HepG2 (cell line): ENCODE measurements around the gene TMEM250. TPM values are rescaled to one million over a fixed set of nuclear protein-coding genes. Genes with fewer than 3 reads are reported as not detected.

Source experiments
- ATF5 ChIP-seq: sonication (generic); formaldehyde crosslinking; IDR thresholded peaks from 2 replicates; pipeline ENCODE4 v1.4.0; 2020; ENCODE audit warnings: mild to moderate bottlenecking, low read depth, missing genetic modification reagents
- CEBPG ChIP-seq: IDR thresholded peaks from 2 replicates; pipeline ENCODE4 v1.6.1; 2016
- DNMT1 ChIP-seq: sonication (generic); formaldehyde crosslinking; IDR thresholded peaks from 2 replicates; pipeline ENCODE4 v1.5.1; 2020; ENCODE audit warnings: mild to moderate bottlenecking, missing genetic modification reagents
- ETV5 ChIP-seq: IDR thresholded peaks from 2 replicates; pipeline ENCODE4 v1.6.1; 2018; ENCODE audit warnings: missing biosample characterization, missing genetic modification reagents, inconsistent platforms, borderline replicate concordance
- HDAC6 ChIP-seq: fragments of 200-600 bp; sonication (generic); IDR thresholded peaks from 2 replicates; pipeline ENCODE4 v1.7.0; 2017; ENCODE audit warnings: mild to moderate bottlenecking, antibody characterized with exemption, low read length, low read depth
- HES4 ChIP-seq: sonication (generic); formaldehyde crosslinking; IDR thresholded peaks from 2 replicates; pipeline ENCODE4 v1.9.0; 2021; ENCODE audit warnings: mild to moderate bottlenecking, missing genetic modification reagents, borderline replicate concordance
- KAT2B ChIP-seq: fragments of 150-350 bp; IDR thresholded peaks from 2 replicates; pipeline ENCODE4 v1.6.1; 2014; ENCODE audit warnings: low read depth, low read length, borderline replicate concordance
- MTF2 ChIP-seq: sonication (generic); formaldehyde crosslinking; IDR thresholded peaks from 2 replicates; pipeline ENCODE4 v1.5.0; 2020; ENCODE audit warnings: missing genetic modification reagents, borderline replicate concordance
- NAIF1 ChIP-seq: sonication (generic); formaldehyde crosslinking; IDR thresholded peaks from 2 replicates; pipeline ENCODE4 v1.5.0; 2020; ENCODE audit warnings: mild to moderate bottlenecking, missing genetic modification reagents, borderline replicate concordance
- NFE2L1 ChIP-seq: sonication (generic); formaldehyde crosslinking; IDR thresholded peaks from 2 replicates; pipeline ENCODE4 v1.4.0; 2020; ENCODE audit warnings: missing genetic modification reagents, mild to moderate bottlenecking, borderline replicate concordance
- PBX2 ChIP-seq: IDR thresholded peaks from 2 replicates; pipeline ENCODE4 v1.6.1; 2016; ENCODE audit warnings: control low read depth
- PHF21A ChIP-seq: sonication (generic); formaldehyde crosslinking; IDR thresholded peaks from 2 replicates; pipeline ENCODE4 v1.5.0; 2020; ENCODE audit warnings: mild to moderate bottlenecking, missing genetic modification reagents
- POLR2AphosphoS5 ChIP-seq: IDR thresholded peaks from 2 replicates; pipeline ENCODE4 v1.6.1; 2012; ENCODE audit warnings: low read depth, low read length
- PREB ChIP-seq: sonication (generic); formaldehyde crosslinking; IDR thresholded peaks from 2 replicates; pipeline ENCODE4 v1.4.0; 2020; ENCODE audit warnings: missing genetic modification reagents
- SMAD9 ChIP-seq: sonication (generic); formaldehyde crosslinking; IDR thresholded peaks from 2 replicates; pipeline ENCODE4 v1.5.1; 2020; ENCODE audit warnings: mild to moderate bottlenecking, missing genetic modification reagents
- SPEN ChIP-seq: sonication (generic); formaldehyde crosslinking; IDR thresholded peaks from 2 replicates; pipeline ENCODE4 v1.5.1; 2020; ENCODE audit warnings: low read depth, mild to moderate bottlenecking, missing genetic modification reagents
- TBL1XR1 ChIP-seq: fragments of 150-350 bp; IDR thresholded peaks from 2 replicates; pipeline ENCODE4 v1.6.1; 2014; ENCODE audit warnings: borderline replicate concordance, low read length; ENCODE audit not compliant: partially characterized antibody
- TEAD2 ChIP-seq: sonication (generic); formaldehyde crosslinking; IDR thresholded peaks from 2 replicates; pipeline ENCODE4 v1.9.0; 2021; ENCODE audit warnings: missing genetic modification reagents
- ZBTB46 ChIP-seq: sonication (generic); formaldehyde crosslinking; IDR thresholded peaks from 2 replicates; pipeline ENCODE4 v1.4.0; 2020; ENCODE audit warnings: mild to moderate bottlenecking, missing genetic modification reagents, borderline replicate concordance
- ZNF17 ChIP-seq: sonication (generic); formaldehyde crosslinking; IDR thresholded peaks from 2 replicates; pipeline ENCODE4 v1.5.0; 2020; ENCODE audit warnings: mild to moderate bottlenecking, missing genetic modification reagents
- ZNF253 ChIP-seq: sonication (generic); formaldehyde crosslinking; IDR thresholded peaks from 2 replicates; pipeline ENCODE4 v1.8.0; 2022; ENCODE audit warnings: mild to moderate bottlenecking, missing genetic modification reagents, borderline replicate concordance
- ZNF3 ChIP-seq: IDR thresholded peaks from 2 replicates; pipeline ENCODE4 v1.7.0; 2017; ENCODE audit warnings: inconsistent platforms
- ZNF326 ChIP-seq: sonication (generic); formaldehyde crosslinking; IDR thresholded peaks from 2 replicates; pipeline ENCODE4 v1.4.0; 2020; ENCODE audit warnings: missing genetic modification reagents, borderline replicate concordance
- ZNF337 ChIP-seq: sonication (generic); formaldehyde crosslinking; IDR thresholded peaks from 2 replicates; pipeline ENCODE4 v1.5.1; 2020; ENCODE audit warnings: missing genetic modification reagents, low read depth, mild to moderate bottlenecking, borderline replicate concordance
- ZNF556 ChIP-seq: sonication (generic); formaldehyde crosslinking; IDR thresholded peaks from 2 replicates; pipeline ENCODE4 v1.4.0; 2020; ENCODE audit warnings: mild to moderate bottlenecking, missing genetic modification reagents, borderline replicate concordance
- ZNF589 ChIP-seq: sonication (generic); formaldehyde crosslinking; conservative IDR thresholded peaks from 2 replicates; pipeline ENCODE4 v1.8.0; 2022; ENCODE audit warnings: mild to moderate bottlenecking, moderate library complexity, missing genetic modification reagents
- ZNF724P ChIP-seq: sonication (generic); formaldehyde crosslinking; IDR thresholded peaks from 2 replicates; pipeline ENCODE4 v1.8.0; 2022; ENCODE audit warnings: missing genetic modification reagents, borderline replicate concordance
- ZNF878 ChIP-seq: sonication (generic); formaldehyde crosslinking; IDR thresholded peaks from 2 replicates; pipeline ENCODE4 v1.8.1; 2023; ENCODE audit warnings: mild to moderate bottlenecking, missing genetic modification reagents, moderate library complexity
- ZSCAN25 ChIP-seq: sonication (generic); formaldehyde crosslinking; IDR thresholded peaks from 2 replicates; pipeline ENCODE4 v1.8.0; 2022; ENCODE audit warnings: mild to moderate bottlenecking, missing genetic modification reagents
- ZSCAN30 ChIP-seq: sonication (generic); formaldehyde crosslinking; IDR thresholded peaks from 2 replicates; pipeline ENCODE4 v1.5.0; 2020; ENCODE audit warnings: mild to moderate bottlenecking, missing genetic modification reagents
- polyA plus RNA-seq, 8 experiments: library from polyadenylated mRNA; depleted of rRNA in 3 of 8; stranded (reverse) in 7 of 8; unstranded in 1 of 8; fragments of >200 nt; fragmentation: Illumina TruSeq in 4 of 8; extraction: Trizol in 4 of 8; gene quantifications; 2 replicates each; pipeline versions ENCODE4 v1.2.1 to v1.2.3, GENCODE V29; 2011 to 2016; ENCODE audit warnings: low read depth in 4 of 8, missing spikeins in 1 of 8, mixed read lengths in 1 of 8; ENCODE audit not compliant: insufficient read depth in 1 of 8
- total RNA-seq, 5 experiments: library from RNA; depleted of rRNA; stranded (reverse); fragments of >200 nt; fragmentation: Illumina TruSeq; extraction: Trizol; gene quantifications; 2 replicates each; pipeline ENCODE4 v1.2.3, GENCODE V29; 2016; ENCODE audit warnings: low read depth in 1 of 5

The TMEM250 gene
- total and polyA plus RNA-seq, 2 of the 13 experiments (the other 11 are each of a cell fraction or from before 2014, with no cell fraction given) = 5.5 to 13.9 TPM

GRCh38 chr9:136120438-136120844, 1.8 kb upstream of the TMEM250 start (continued):
- peak; percentile 45 for TF ChIP-seq POLR2AphosphoS5
- TF ChIP-seq ZNF253 (CRISPR knock-in tag) = no peak
- 0 out of 2 replicates have a peak, but pooled peaks have one; percentile 9 for TF ChIP-seq ZNF556 (CRISPR knock-in tag)
- TF ChIP-seq KAT2B = no peak
- TF ChIP-seq ETV5 (CRISPR knock-in tag) = no peak
- TF ChIP-seq HES4 (CRISPR knock-in tag) = no peak
- TF ChIP-seq ATF5 (CRISPR knock-in tag) = no peak
- no peak for TF ChIP-seq SPEN (CRISPR knock-in tag)
- TF ChIP-seq ZNF337 = no peak
- TF ChIP-seq CEBPG = no peak
- TF ChIP-seq MTF2 (CRISPR knock-in tag) = no peak
- peak; percentile 76; the same call in 1 of the 2 replicates for TF ChIP-seq ZNF326 (CRISPR knock-in tag)
- TF ChIP-seq ZBTB46 = no peak
- no peak for TF ChIP-seq NFE2L1
- TF ChIP-seq ZSCAN25 (CRISPR knock-in tag) = no peak
- TF ChIP-seq SMAD9 (CRISPR knock-in tag) = no peak
- no peak for TF ChIP-seq ZSCAN30 (CRISPR knock-in tag)
- no peak for TF ChIP-seq NAIF1 (CRISPR knock-in tag)
- TF ChIP-seq PREB (CRISPR knock-in tag) = no peak
- 0 out of 2 replicates have a peak, but pooled peaks have one; percentile 39 for TF ChIP-seq DNMT1
- no peak for TF ChIP-seq ZNF589 (CRISPR knock-in tag)
- no peak for TF ChIP-seq ZNF878 (CRISPR knock-in tag)
- TF ChIP-seq HDAC6 = no peak
- no peak for TF ChIP-seq ZNF17
- TF ChIP-seq TBL1XR1 = no peak
- TF ChIP-seq ZNF3 = no peak
- no peak for TF ChIP-seq PBX2 (CRISPR knock-in tag)
- TF ChIP-seq ZNF724P (CRISPR knock-in tag) = no peak
- TF ChIP-seq TEAD2 = no peak
- no peak for TF ChIP-seq PHF21A (CRISPR knock-in tag)
